GM19467 (cell line): ENCODE data around the gene MAPT.
"Not testable (repeated sequence)": the region's sequence is repeated elsewhere in the genome, so short reads cannot be mapped to it uniquely, and the experiment has no call there.

Experiments used
- ATAC-seq: cut with Tn5 transposase; IDR thresholded peaks from one replicate; pipeline ENCODE4 v1.9.1; 2021; ENCODE audit warnings: mild to moderate bottlenecking, moderate library complexity; ENCODE audit not compliant: unreplicated experiment

Gene MAPT

GRCh38 chr17:45949755-45950320, 55.5 kb downstream of the MAPT start:
- ATAC-seq, result no peak

GRCh38 chr17:45950888-45951287, 56.5 kb downstream of the MAPT start:
- ATAC-seq, result no peak

- ATAC-seq, result no peak
Measured at GRCh38 chr17:45951403-45951802, 57.0 kb downstream of the MAPT start.

GRCh38 chr17:45951941-45952340, 57.6 kb downstream of the MAPT start:
- ATAC-seq, result no peak

GRCh38 chr17:45952814-45953320, 58.5 kb downstream of the MAPT start:
- ATAC-seq, result no peak

GRCh38 chr17:45953561-45953960, 59.2 kb downstream of the MAPT start:
- ATAC-seq, result no peak

- no peak for ATAC-seq
Measured at GRCh38 chr17:45954914-45955313, 60.6 kb downstream of the MAPT start.

- no peak for ATAC-seq
Measured at GRCh38 chr17:45955326-45955725, 61.0 kb downstream of the MAPT start.

- no peak for ATAC-seq
Measured at GRCh38 chr17:45956090-45956489, 61.7 kb downstream of the MAPT start.

GRCh38 chr17:45956746-45957145, 62.4 kb downstream of the MAPT start:
- ATAC-seq, result not testable (repeated sequence)

GRCh38 chr17:45958307-45958706, 64.0 kb downstream of the MAPT start:
- no peak for ATAC-seq

GRCh38 chr17:45958994-45959665, 64.8 kb downstream of the MAPT start:
- no peak for ATAC-seq

GRCh38 chr17:45960311-45960710, 66.0 kb downstream of the MAPT start:
- ATAC-seq, result no peak

- no peak for ATAC-seq
Measured at GRCh38 chr17:45961206-45961605, 66.9 kb downstream of the MAPT start.

- ATAC-seq, result no peak
Measured at GRCh38 chr17:45962221-45962972, 68.0 kb downstream of the MAPT start.

- no peak for ATAC-seq
Measured at GRCh38 chr17:45963283-45963682, 68.9 kb downstream of the MAPT start.

- no peak for ATAC-seq
Measured at GRCh38 chr17:45963889-45964288, 69.5 kb downstream of the MAPT start.

GRCh38 chr17:45964634-45965033, 70.3 kb downstream of the MAPT start:
- no peak for ATAC-seq

- no peak for ATAC-seq
Measured at GRCh38 chr17:45965812-45966211, 71.5 kb downstream of the MAPT start.

GRCh38 chr17:45966606-45967280, 72.4 kb downstream of the MAPT start:
- ATAC-seq, result no peak

GRCh38 chr17:45967378-45967777, 73.0 kb downstream of the MAPT start:
- ATAC-seq, result no peak
